Measurements from ENCODE around the gene B9D1.

The B9D1 gene

GRCh38 chr17:19312406-19312805, 50.1 kb downstream of the B9D1 start:
- Histone ChIP-seq H3K36me3 (peaks cover 11 to 76% (median 44%) of the 10 kb centered on the region in 3 donors), H3K27ac (no peak overlapping the region), H3K4me3 (no peak overlapping the region), H3K4me1 (no peaks in the 10 kb centered on the region), H3K9me3 (no peaks in the 10 kb centered on the region), H3K27me3 (no peaks in the 10 kb centered on the region)
- intact Hi-C loops (cut with DNase I; ENCODE audit: low total_unique reads) = no loop called here
- no peak for DNase-seq
- TF ChIP-seq CTCF (IDR thresholded peaks at IDR 0.05) = no peak

- peaks cover 11 to 70% (median 44%) of the 10 kb centered on the region in 3 donors for H3K36me3 ChIP-seq
- intact Hi-C loops (cut with DNase I; ENCODE audit: low total_unique reads) = no loop called here
- no peak for TF ChIP-seq CTCF (IDR thresholded peaks at IDR 0.05)
- DNase-seq = no peak
- no peaks in the 10 kb centered on the region for H3K27me3 ChIP-seq
- no peak overlapping the region for H3K27ac ChIP-seq
- H3K4me1 ChIP-seq = no peaks in the 10 kb centered on the region
- H3K9me3 ChIP-seq = no peaks in the 10 kb centered on the region
- no peak overlapping the region for H3K4me3 ChIP-seq
Observed at GRCh38 chr17:19311421-19312215, 50.9 kb downstream of the B9D1 start.

GRCh38 chr17:19311016-19311415, 51.5 kb downstream of the B9D1 start:
- intact Hi-C loops (cut with DNase I; ENCODE audit: low total_unique reads) = no loop called here
- TF ChIP-seq CTCF (IDR thresholded peaks at IDR 0.05) = no peak
- Histone ChIP-seq H3K27ac (no peak overlapping the region), H3K4me1 (no peaks in the 10 kb centered on the region), H3K27me3 (no peaks in the 10 kb centered on the region), H3K4me3 (no peak overlapping the region), H3K36me3 (peaks cover 11 to 64% (median 47%) of the 10 kb centered on the region in 3 donors), H3K9me3 (no peaks in the 10 kb centered on the region)
- DNase-seq = no peak

GRCh38 chr17:19310151-19310550, 52.4 kb downstream of the B9D1 start:
- H3K27me3 ChIP-seq = no peaks in the 10 kb centered on the region
- intact Hi-C loops (cut with DNase I; ENCODE audit: low total_unique reads) = no loop called here
- H3K4me1 ChIP-seq = peaks cover 0 to 5% (median 3%) of the 10 kb centered on the region in 4 donors
- no peak overlapping the region for H3K4me3 ChIP-seq
- TF ChIP-seq CTCF (IDR thresholded peaks at IDR 0.05) = no peak
- no peak for DNase-seq
- peaks cover 11 to 56% (median 50%) of the 10 kb centered on the region in 3 donors for H3K36me3 ChIP-seq
- no peaks in the 10 kb centered on the region for H3K9me3 ChIP-seq
- H3K27ac ChIP-seq = no peak overlapping the region

GRCh38 chr17:19309701-19310100, 52.8 kb downstream of the B9D1 start:
- no peak for TF ChIP-seq CTCF (IDR thresholded peaks at IDR 0.05)
- H3K4me1 ChIP-seq = peaks cover 0 to 9% (median 4%) of the 10 kb centered on the region in 4 donors
- no peak for DNase-seq
- H3K4me3 ChIP-seq = no peak overlapping the region
- H3K27me3 ChIP-seq = no peaks in the 10 kb centered on the region
- peaks cover 11 to 51% (median 47%) of the 10 kb centered on the region in 3 donors for H3K36me3 ChIP-seq
- intact Hi-C loops (cut with DNase I; ENCODE audit: low total_unique reads) = no loop called here
- H3K9me3 ChIP-seq = no peaks in the 10 kb centered on the region
- no peak overlapping the region for H3K27ac ChIP-seq

Data from tibial artery (tissue), 4 donors.